ENCODE measurements around the gene RASL10A. TPM values are rescaled to one million over a fixed set of nuclear protein-coding genes. Genes with fewer than 3 reads are reported as not detected.

The RASL10A gene
- total and polyA plus RNA-seq, 2 experiments from 2014 or later: 1.6 to 3.0 TPM

GRCh38 chr22:29353860-29354259, 38.4 kb upstream of the RASL10A start:
- no peaks in the 10 kb centered on the region for H3K4me1 Mint-ChIP-seq
- no peak overlapping the region for H3K27ac Mint-ChIP-seq
- TF ChIP-seq STAT1 (IDR thresholded peaks at IDR 0.05; ENCODE audit: unreplicated experiment): no peak
- TF ChIP-seq CREB1 (CRISPR knock-in tag; IDR thresholded peaks at IDR 0.05; ENCODE audit: low read depth): no peak
- TF ChIP-seq REST (IDR thresholded peaks at IDR 0.05; ENCODE audit: unreplicated experiment): no peak
- TF ChIP-seq CTCF (conservative IDR thresholded peaks at IDR 0.05; ENCODE audit: low read depth in 2 of 2): no peak
- no peak for TF ChIP-seq ZNF114 (CRISPR knock-in tag; IDR thresholded peaks at IDR 0.05)
- TF ChIP-seq EZH2phosphoT487 (IDR thresholded peaks at IDR 0.05; ENCODE audit: unreplicated experiment): no peak
- TF ChIP-seq ZNF462 (CRISPR knock-in tag; IDR thresholded peaks at IDR 0.05): no peak
- no peak for TF ChIP-seq ETS1 (IDR thresholded peaks at IDR 0.05)
- no peak for TF ChIP-seq POLR2AphosphoS5 (IDR thresholded peaks at IDR 0.05; ENCODE audit: low read depth)
- TF ChIP-seq NANOG (IDR thresholded peaks at IDR 0.05; ENCODE audit: borderline replicate concordance): no peak
- TF ChIP-seq JUNB (IDR thresholded peaks at IDR 0.05; ENCODE audit: unreplicated experiment): no peak
- TF ChIP-seq ZNF331 (CRISPR knock-in tag; IDR thresholded peaks at IDR 0.05; ENCODE audit: low read depth): no peak
- Histone ChIP-seq H3K27ac (ENCODE audit: low read depth) (no peak overlapping the region), H4K20me1 (replicated peaks; ENCODE audit: insufficient read depth) (peaks cover 3% of the 10 kb centered on the region; the same call in 1 of the 2 replicates), H3K4me1 (ENCODE audit: insufficient read depth) (no peaks in the 10 kb centered on the region), H3K36me3 (ENCODE audit: insufficient read depth) (peaks cover 7% of the 10 kb centered on the region; the same call in 1 of the 2 replicates), H3K4me2 (no peak overlapping the region), H3K79me2 (replicated peaks; ENCODE audit: insufficient read depth) (no peaks in the 10 kb centered on the region), H3K27me3 (ENCODE audit: insufficient read depth) (no peaks in the 10 kb centered on the region), H3F3A (replicated peaks; ENCODE audit: low read depth) (no peaks in the 10 kb centered on the region), H2AFZ (no peak overlapping the region), H3K4me3 (no peak overlapping the region), H3K9me2 (ENCODE audit: insufficient read depth) (no peaks in the 10 kb centered on the region)
- DNase-seq (ENCODE audit: low spot score) (no peak), ATAC-seq (no peak)
- no peak overlapping the region for H3K4me3 Mint-ChIP-seq
- H3K27me3 Mint-ChIP-seq (ENCODE audit: insufficient read depth, low read depth, poor library complexity): peaks cover 4% of the 10 kb centered on the region
- no peaks in the 10 kb centered on the region for H3K9me3 Mint-ChIP-seq
- H3K36me3 Mint-ChIP-seq (ENCODE audit: low read depth): peaks cover 55% of the 10 kb centered on the region

Measured in GM23338 (cell line).